NT2/D1 (cell line): ENCODE results near the gene PRKAA1.

Experiments
- YY1 ChIP-seq: IDR thresholded peaks from 2 replicates; pipeline ENCODE4 v1.6.1; 2011; ENCODE audit not compliant: insufficient read length, insufficient read depth
- ZNF274 ChIP-seq: IDR thresholded peaks from 2 replicates; pipeline ENCODE4 v1.6.1; 2011; ENCODE audit warnings: mild to moderate bottlenecking, low read depth, low read length

GRCh38 chr5:40844565-40844964 lies 46.4 kb upstream of the PRKAA1 start:
- TF ChIP-seq ZNF274 (no peak), YY1 (no peak)
